OCI-LY7 (cell line): Measurements from ENCODE around the gene ARHGAP26.

Experiments
- CTCF ChIP-seq: fragments of 200-600 bp; sonication (generic); conservative IDR thresholded peaks from 2 replicates; pipeline ENCODE4 v1.5.1; 2014; ENCODE audit warnings: mild to moderate bottlenecking, antibody characterized with exemption, low read length, moderate library complexity, mixed read lengths
- EZH2phosphoT487 ChIP-seq: fragments of 200-600 bp; sonication (generic); IDR thresholded peaks from 2 replicates; pipeline ENCODE4 v1.6.1; 2018; ENCODE audit warnings: low read depth, borderline replicate concordance, mild to moderate bottlenecking, mixed run types, antibody characterized with exemption, low read length, moderate library complexity, mixed read lengths

- no peak for TF ChIP-seq CTCF
- no peak for TF ChIP-seq EZH2phosphoT487
Observed at GRCh38 chr5:143078313-143078712, 308.1 kb downstream of the ARHGAP26 start.
